Mucosa of descending colon (tissue), 3 donors: ENCODE data around the gene MCOLN1. TPM values are rescaled to one million over a fixed set of nuclear protein-coding genes. Genes with fewer than 3 reads are reported as not detected.
"Not testable (repeated sequence)": the region's sequence is repeated elsewhere in the genome, so short reads cannot be mapped to it uniquely, and the experiment has no call there.

ENCODE experiments used
- ATAC-seq: fragments of 200-7000 bp; cut with Tn5 transposase; one replicate; pipeline ENCODE4 v1.9.1; 2020; ENCODE audit warnings: mild to moderate bottlenecking, moderate library complexity
- DNase-seq, 3 donors: peaks; one replicate each; pipeline ENCODE4 v3.0.0-alpha.2; 2020
- H3K36me3 ChIP-seq: fragments of 200-600 bp; one replicate; pipeline ENCODE4 v1.8.0; 2021; ENCODE audit warnings: low read depth, mild to moderate bottlenecking
- H3K4me1 ChIP-seq: fragments of 200-600 bp; one replicate; pipeline ENCODE4 v1.8.0; 2021; ENCODE audit warnings: low read depth, mild to moderate bottlenecking
- H3K4me3 ChIP-seq: fragments of 200-600 bp; one replicate; pipeline ENCODE4 v1.8.0; 2021; ENCODE audit warnings: mild to moderate bottlenecking
- H3K9me3 ChIP-seq: fragments of 200-600 bp; one replicate; pipeline ENCODE4 v1.8.0; 2021; ENCODE audit warnings: mild to moderate bottlenecking
- CTCF ChIP-seq: fragments of 200-600 bp; IDR thresholded peaks from one replicate; pipeline ENCODE4 v1.8.0; 2022; ENCODE audit warnings: antibody characterized with exemption, mild to moderate bottlenecking
- intact Hi-C, 2 donors: fragments of 100-400 bp; cut with DNase I in 1 of 2; cut with micrococcal nuclease in 1 of 2; formaldehyde crosslinking; loops; one replicate each; pipeline versions ENCODE4 v1.11.0 to v1.11.1; 2022; cut with DNase I, micrococcal nuclease
- total RNA-seq, 3 donors: library from RNA; stranded (reverse); fragmentation: NEBNext Ultra II Directional in 2 of 3; extraction: Animal tissue kit (Norgen Biotek cat#: 25700) in 2 of 3; gene quantifications; one replicate each; pipeline versions ENCODE4 v1.2.1 to v1.2.4, GENCODE V29; 2021 to 2023
- donor health status: DM: no; HTN: no; CAD: no; lungs with moderate emphysema.
- donor health status: DM: no; HTN: no; CAD: no.
- donor health status: DM: no; HTN: yes; CAD: no.

MCOLN1 gene
- total RNA-seq, 3 donors from 2014 or later = 29.5 to 40.1 (median 31.7) TPM

GRCh38 chr19:7533925-7534480, 11.6 kb downstream of the MCOLN1 start:
- peak; percentile 73 for ATAC-seq
- peak; percentile 92 to 94 (median 92) for DNase-seq
- H3K4me3 ChIP-seq = peak overlapping the region; percentile 73
- peaks cover 6% of the 10 kb centered on the region for H3K4me1 ChIP-seq
- no peaks in the 10 kb centered on the region for H3K9me3 ChIP-seq
- TF ChIP-seq CTCF = no peak
- intact Hi-C loops = no loop called here
- H3K36me3 ChIP-seq = no peaks in the 10 kb centered on the region

GRCh38 chr19:7534531-7535046, 12.2 kb downstream of the MCOLN1 start:
- intact Hi-C loops = no loop called here
- TF ChIP-seq CTCF = no peak
- Histone ChIP-seq H3K9me3 (no peaks in the 10 kb centered on the region), H3K4me3 (peak overlapping the region; percentile 73), H3K4me1 (peaks cover 6% of the 10 kb centered on the region), H3K36me3 (no peaks in the 10 kb centered on the region)
- peak in 2 of 3 donors; percentile 62 to 68 for DNase-seq
- ATAC-seq = peak; percentile 25

- H3K36me3 ChIP-seq = no peaks in the 10 kb centered on the region
- no peaks in the 10 kb centered on the region for H3K9me3 ChIP-seq
- H3K4me3 ChIP-seq = peak within 1 kb of the TSS; percentile 73
- DNase-seq (peak; percentile 97 to 99 (median 98)), ATAC-seq (peak; percentile 92)
- intact Hi-C loops = no loop called here
- peaks cover 6% of the 10 kb centered on the region for H3K4me1 ChIP-seq
- TF ChIP-seq CTCF = no peak
These were observed 12.9 kb downstream of the MCOLN1 start, which contains the start of gene PNPLA6 for GRCh38 chr19:7535047-7535997. TSS of gene PNPLA6 (plus strand) at chr19:7535717. CDS start at chr19:7535789, 72 bp downstream.

GRCh38 chr19:7535998-7536695, 13.7 kb downstream of the MCOLN1 start:
- peak in 1 of 3 donors; percentile 35 for DNase-seq

GRCh38 chr19:7538990-7539389, 16.6 kb downstream of the MCOLN1 start:
- DNase-seq, ATAC-seq, H3K36me3 ChIP-seq, H3K4me3 ChIP-seq, H3K4me1 ChIP-seq, H3K9me3 ChIP-seq, intact Hi-C loops: not testable (repeated sequence)

More at GRCh38 chr19:7535998-7536695, 13.7 kb downstream of the MCOLN1 start:
- Histone ChIP-seq H3K4me3 (peak overlapping the region; percentile 73), H3K36me3 (no peaks in the 10 kb centered on the region), H3K9me3 (no peaks in the 10 kb centered on the region), H3K4me1 (peaks cover 6% of the 10 kb centered on the region)
- intact Hi-C loops = no loop called here
- no peak for TF ChIP-seq CTCF
- ATAC-seq = no peak
